ENCODE measurements around the gene OPTC.

Gene OPTC

GRCh38 chr1:203477748-203478147 is 16.2 kb upstream of the OPTC start:
- Histone ChIP-seq H3K9me2 (replicated peaks; ENCODE audit: insufficient read depth, low read length) (no peaks in the 10 kb centered on the region), H3K9ac (ENCODE audit: low read length) (no peak overlapping the region), H3K27me3 (ENCODE audit: low read length) (no peaks in the 10 kb centered on the region), H3K27ac (ENCODE audit: low read depth, low read length) (no peak overlapping the region), H3K36me3 (ENCODE audit: low read length) (no peaks in the 10 kb centered on the region), H3K79me2 (ENCODE audit: insufficient read depth, low read length) (no peaks in the 10 kb centered on the region), H3K4me2 (ENCODE audit: low read depth, low read length, poor library complexity, severe bottlenecking) (no peak overlapping the region), H3K9me3 (ENCODE audit: insufficient read depth, low read length) (no peaks in the 10 kb centered on the region), H3F3A (ENCODE audit: insufficient read depth) (0 out of 2 replicates have a peak, but pooled peaks cover 4% of the 10 kb centered on the region), H4K20me1 (ENCODE audit: low read depth, low read length) (no peaks in the 10 kb centered on the region), H3K4me3 (ENCODE audit: insufficient read depth, low read length, poor library complexity, severe bottlenecking) (no peak overlapping the region), H2AFZ (ENCODE audit: low read depth, low read length, severe bottlenecking) (no peak overlapping the region)
- TF ChIP-seq EZH2phosphoT487 (conservative IDR thresholded peaks at IDR 0.05; ENCODE audit: low read length), result no peak
- no peak for TF ChIP-seq CTCF (IDR thresholded peaks at IDR 0.05; ENCODE audit: insufficient read depth, low read length, poor library complexity, severe bottlenecking)

GRCh38 chr1:203478231-203478630 is 15.7 kb upstream of the OPTC start:
- no peak for TF ChIP-seq CTCF (IDR thresholded peaks at IDR 0.05; ENCODE audit: insufficient read depth, low read length, poor library complexity, severe bottlenecking)
- TF ChIP-seq EZH2phosphoT487 (conservative IDR thresholded peaks at IDR 0.05; ENCODE audit: low read length), result no peak
- Histone ChIP-seq H3K36me3 (ENCODE audit: low read length) (no peaks in the 10 kb centered on the region), H3F3A (ENCODE audit: insufficient read depth) (0 out of 2 replicates have a peak, but pooled peaks cover 4% of the 10 kb centered on the region), H2AFZ (ENCODE audit: low read depth, low read length, severe bottlenecking) (no peak overlapping the region), H3K9me3 (ENCODE audit: insufficient read depth, low read length) (no peaks in the 10 kb centered on the region), H3K27me3 (ENCODE audit: low read length) (no peaks in the 10 kb centered on the region), H3K79me2 (ENCODE audit: insufficient read depth, low read length) (no peaks in the 10 kb centered on the region), H3K9ac (ENCODE audit: low read length) (no peak overlapping the region), H3K27ac (ENCODE audit: low read depth, low read length) (no peak overlapping the region), H3K4me2 (ENCODE audit: low read depth, low read length, poor library complexity, severe bottlenecking) (no peak overlapping the region), H4K20me1 (ENCODE audit: low read depth, low read length) (no peaks in the 10 kb centered on the region), H3K4me3 (ENCODE audit: insufficient read depth, low read length, poor library complexity, severe bottlenecking) (no peak overlapping the region), H3K9me2 (replicated peaks; ENCODE audit: insufficient read depth, low read length) (no peaks in the 10 kb centered on the region)

GRCh38 chr1:203478986-203479385 is 15.0 kb upstream of the OPTC start:
- no peak overlapping the region for H3K4me3 ChIP-seq (ENCODE audit: insufficient read depth, low read length, poor library complexity, severe bottlenecking)
- H3K27ac ChIP-seq (ENCODE audit: low read depth, low read length), result no peak overlapping the region
- no peaks in the 10 kb centered on the region for H3K36me3 ChIP-seq (ENCODE audit: low read length)
- H4K20me1 ChIP-seq (ENCODE audit: low read depth, low read length), result no peaks in the 10 kb centered on the region
- no peaks in the 10 kb centered on the region for H3K9me3 ChIP-seq (ENCODE audit: insufficient read depth, low read length)
- no peak for TF ChIP-seq EZH2phosphoT487 (conservative IDR thresholded peaks at IDR 0.05; ENCODE audit: low read length)
- TF ChIP-seq CTCF (IDR thresholded peaks at IDR 0.05; ENCODE audit: insufficient read depth, low read length, poor library complexity, severe bottlenecking), result no peak
- H3K9me2 ChIP-seq (replicated peaks; ENCODE audit: insufficient read depth, low read length), result no peaks in the 10 kb centered on the region
- no peak overlapping the region for H2AFZ ChIP-seq (ENCODE audit: low read depth, low read length, severe bottlenecking)
- no peak overlapping the region for H3K9ac ChIP-seq (ENCODE audit: low read length)
- H3K79me2 ChIP-seq (ENCODE audit: insufficient read depth, low read length), result no peaks in the 10 kb centered on the region
- no peak overlapping the region for H3K4me2 ChIP-seq (ENCODE audit: low read depth, low read length, poor library complexity, severe bottlenecking)
- H3F3A ChIP-seq (ENCODE audit: insufficient read depth), result 0 out of 2 replicates have a peak, but pooled peaks cover 4% of the 10 kb centered on the region
- H3K27me3 ChIP-seq (ENCODE audit: low read length), result no peaks in the 10 kb centered on the region

Measured in SU-DHL-6 (cell line).